HepG2 (cell line): ENCODE measurements around the gene SMARCB1. TPM values are rescaled to one million over a fixed set of nuclear protein-coding genes. Genes with fewer than 3 reads are reported as not detected.

Experiments
- ATAC-seq: fragments of 200-7000 bp; cut with Tn5 transposase; 3 replicates; pipeline ENCODE4 v1.9.1; 2020; ENCODE audit warnings: mild to moderate bottlenecking, moderate library complexity
- BruUV-seq: library from RNA; stranded (reverse); fragments of 400-500 nt; replicated peaks from 2 replicates; lab custom pipeline; 2021; lab: Mats Ljungman, UMichigan
- CTCF ChIA-PET: fragments of 300-600 bp; formaldehyde crosslinking; extraction: SDS; loops from one replicate; lab custom pipeline; 2021; ENCODE audit warnings: low total read pairs, inconsistent platforms, low intra/inter-chr PET ratio; lab: Yijun Ruan, JAX
- POLR2A ChIA-PET: fragments of 350-600 bp; sonication (Branson Sonifier 250); formaldehyde crosslinking; loops from one replicate; lab custom pipeline; 2020; ENCODE audit warnings: antibody characterized with exemption, inconsistent platforms; lab: Yijun Ruan, JAX
- DNase-seq: peaks from one replicate; pipeline ENCODE4 v3.0.0-alpha.2; 2015; ENCODE audit warnings: low spot score
- FAIRE-seq: peaks from 3 replicates; lab custom pipeline; 2011; peaks lifted over from hg19 to GRCh38; lab: Jason Lieb, UNC
- H2AFZ ChIP-seq: one replicate; pipeline ENCODE4 v1.6.1; 2011; ENCODE audit warnings: low read length, inconsistent platforms
- H3K27ac ChIP-seq: fragments of 300-600 bp; 3 replicates; pipeline ENCODE4 v1.8.0; 2011; ENCODE audit warnings: mixed run types, mild to moderate bottlenecking, mixed read lengths, low read length, inconsistent platforms; ENCODE audit not compliant: insufficient read depth; ENCODE audit errors: extremely low read length
- H3K27me3 ChIP-seq, 2 experiments: fragments of 200-600 bp in 1 of 2; 2 replicates in 1 of 2; 3 replicates in 1 of 2; pipeline versions ENCODE4 v1.6.0 to v1.8.0; 2011; ENCODE audit warnings: low read length in 2 of 2, mild to moderate bottlenecking in 2 of 2, moderate library complexity in 2 of 2, inconsistent platforms in 1 of 2; ENCODE audit not compliant: insufficient read depth in 2 of 2, control insufficient read depth in 1 of 2
- H3K36me3 ChIP-seq, 2 experiments: fragments of 200-600 bp in 1 of 2; replicated peaks in 1 of 2; 2 replicates in 1 of 2; 3 replicates in 1 of 2; pipeline versions ENCODE4 v1.5.1 to v1.8.0; 2011; ENCODE audit warnings: low read length in 2 of 2, inconsistent platforms in 1 of 2; ENCODE audit not compliant: insufficient read depth in 2 of 2, control insufficient read depth in 1 of 2
- H3K4me1 ChIP-seq: 2 replicates; pipeline ENCODE4 v1.5.1; 2012; ENCODE audit warnings: low read length, inconsistent platforms; ENCODE audit not compliant: insufficient read depth
- H3K4me2 ChIP-seq: 2 replicates; pipeline ENCODE4 v1.6.0; 2011; ENCODE audit warnings: low read depth, low read length, inconsistent platforms
- H3K4me3 ChIP-seq, 3 experiments: fragments of 200-600 bp in 1 of 3; sonication (generic), shearing (Covaris generic) in 1 of 3; replicated peaks in 1 of 3; 2 replicates each; pipeline ENCODE4 v1.5.1; 2011 to 2016; ENCODE audit warnings: low read length in 3 of 3, inconsistent platforms in 2 of 3, low read depth in 2 of 3, mild to moderate bottlenecking in 2 of 3, control low read depth in 1 of 3, mixed read lengths in 1 of 3; ENCODE audit not compliant: insufficient read depth in 1 of 3
- H3K79me2 ChIP-seq: one replicate; pipeline ENCODE4 v1.6.1; 2011; ENCODE audit warnings: low read length, inconsistent platforms; ENCODE audit not compliant: insufficient read depth
- H3K9ac ChIP-seq: 2 replicates; pipeline ENCODE4 v1.6.0; 2011; ENCODE audit warnings: mild to moderate bottlenecking, low read depth, low read length, inconsistent platforms; ENCODE audit not compliant: insufficient read depth
- H3K9me3 ChIP-seq: 2 replicates; pipeline ENCODE4 v1.5.1; 2012; ENCODE audit warnings: mild to moderate bottlenecking, low read length
- H4K20me1 ChIP-seq: 2 replicates; pipeline ENCODE4 v1.6.0; 2011; ENCODE audit warnings: inconsistent platforms, mild to moderate bottlenecking, low read length, moderate library complexity; ENCODE audit not compliant: insufficient read depth
- MZF1 ChIP-seq: sonication (generic); formaldehyde crosslinking; IDR thresholded peaks from 2 replicates; pipeline ENCODE4 v1.8.1; 2023; ENCODE audit warnings: mild to moderate bottlenecking, missing genetic modification reagents, borderline replicate concordance
- SOX13 ChIP-seq, 3 experiments: fragments of 450-650 bp in 1 of 3; sonication (generic) in 1 of 3; formaldehyde crosslinking in 1 of 3; IDR thresholded peaks in 2 of 3; conservative IDR thresholded peaks in 1 of 3; 2 replicates each; pipeline versions ENCODE4 v1.5.0 to v1.6.1; 2016 to 2020; ENCODE audit warnings: antibody characterized with exemption in 1 of 3, mild to moderate bottlenecking in 1 of 3, missing compliant biosample characterization in 1 of 3, missing genetic modification reagents in 1 of 3, moderate library complexity in 1 of 3
- ZNF839 ChIP-seq: sonication (generic); formaldehyde crosslinking; IDR thresholded peaks from 2 replicates; pipeline ENCODE4 v1.4.0; 2020; ENCODE audit warnings: missing genetic modification reagents, mild to moderate bottlenecking, borderline replicate concordance
- ZNF883 ChIP-seq: sonication (generic); formaldehyde crosslinking; IDR thresholded peaks from 2 replicates; pipeline ENCODE4 v1.5.1; 2020; ENCODE audit warnings: mild to moderate bottlenecking, missing genetic modification reagents; ENCODE audit errors: not compliant biosample characterization
- WGBS: methylation state at CpG from one replicate; pipeline ENCODE4 v1.1.6; 2017; ENCODE audit warnings: low lambda C conversion rate; 5-methylcytosine and 5-hydroxymethylcytosine counted together
- in situ Hi-C: cut with HindIII; loops from 2 replicates; pipeline ENCODE4 v1.10.0; 2017; ENCODE audit warnings: low pct_unique_long_range_greater_than_20kb; ENCODE audit not compliant: extremely low pct_ligation_motif_present
- intact Hi-C: fragments of 100-400 bp; cut with micrococcal nuclease; formaldehyde crosslinking; loops from one replicate; pipeline ENCODE4 v1.10.0; 2022; ENCODE audit not compliant: unreplicated experiment
- polyA plus RNA-seq, 8 experiments: library from polyadenylated mRNA; depleted of rRNA in 3 of 8; stranded (reverse) in 7 of 8; unstranded in 1 of 8; fragments of >200 nt; fragmentation: Illumina TruSeq in 4 of 8; extraction: Trizol in 4 of 8; gene quantifications; 2 replicates each; pipeline versions ENCODE4 v1.2.1 to v1.2.3, GENCODE V29; 2011 to 2016; ENCODE audit warnings: low read depth in 4 of 8, missing spikeins in 1 of 8, mixed read lengths in 1 of 8; ENCODE audit not compliant: insufficient read depth in 1 of 8
- total RNA-seq, 5 experiments: library from RNA; depleted of rRNA; stranded (reverse); fragments of >200 nt; fragmentation: Illumina TruSeq; extraction: Trizol; gene quantifications; 2 replicates each; pipeline ENCODE4 v1.2.3, GENCODE V29; 2016; ENCODE audit warnings: low read depth in 1 of 5
- TF ChIP-seq, protein P1 (sequence below): sonication (generic); formaldehyde crosslinking; IDR thresholded peaks from 2 replicates; pipeline ENCODE4 v1.5.1; 2020; ENCODE audit warnings: mild to moderate bottlenecking, missing genetic modification reagents, moderate library complexity
- TF ChIP-seq, protein P2 (sequence below), 2 experiments: fragments of 450-650 bp in 1 of 2; sonication (generic) in 1 of 2; formaldehyde crosslinking in 1 of 2; IDR thresholded peaks; 2 replicates each; pipeline versions ENCODE4 v1.6.1 to v1.8.0; 2016 to 2022; ENCODE audit warnings: antibody characterized with exemption in 1 of 2, mild to moderate bottlenecking in 1 of 2, missing genetic modification reagents in 1 of 2

SMARCB1 gene
- total and polyA plus RNA-seq, 2 of the 13 experiments (the other 11 are each of a cell fraction or from before 2014, with no cell fraction given): 74.0 to 166 TPM

DNA sequence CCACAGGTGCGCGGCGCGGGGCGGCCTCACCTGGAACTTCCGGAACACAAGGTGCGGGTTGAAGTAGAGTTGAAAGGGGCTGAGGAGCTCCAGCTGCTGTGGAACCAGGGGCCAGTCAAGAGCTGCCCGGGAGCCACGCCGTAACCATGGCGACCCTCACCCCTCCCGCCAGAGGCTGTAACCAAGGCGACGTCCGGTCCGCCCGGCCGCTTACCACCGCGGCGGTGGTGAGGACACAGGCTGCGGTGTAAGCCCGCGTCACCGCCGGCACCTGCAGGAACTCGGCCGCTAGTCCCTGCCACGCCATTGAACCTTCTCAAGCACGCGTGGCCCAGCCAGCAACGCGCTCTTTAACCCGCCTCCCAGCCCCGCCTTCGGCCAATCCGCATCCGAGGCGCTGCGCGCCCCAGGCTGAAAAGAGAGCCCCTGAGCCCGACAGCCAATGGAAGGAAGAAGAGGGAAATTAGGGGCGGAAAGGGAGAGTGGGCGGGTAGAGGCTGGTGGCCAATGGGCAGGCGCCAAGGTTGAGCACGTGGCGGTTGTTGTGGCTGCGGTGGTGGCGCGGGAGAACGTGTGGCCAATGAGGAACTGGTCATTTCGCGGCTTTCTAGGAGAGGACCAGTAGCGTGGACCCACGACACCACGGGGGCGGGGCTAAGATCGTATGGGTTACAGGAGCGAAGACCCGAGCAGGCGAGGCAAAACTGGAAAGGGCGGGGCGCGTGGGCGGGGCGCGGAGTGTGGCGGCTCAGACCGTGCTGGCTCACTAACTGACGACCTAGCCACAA lies 52.1 kb downstream of the SMARCB1 start, which contains the start of gene DERL3:
DERL3 (minus strand) TSS at position 326 of the 788 bp plus-strand sequence; CDS start at position 307, 19 bp downstream.
- no peaks in the 10 kb centered on the region for H3K9me3 ChIP-seq
- in situ Hi-C loops (loop anchor here (25.0 kb wide), 1 partner anchor 227 kb away; no protein-coding TSS in a partner anchor), intact Hi-C loops (no loop called here)
- ATAC-seq (no peak), FAIRE-seq (no peak), DNase-seq (no peak)
- H3K4me1 ChIP-seq: no peaks in the 10 kb centered on the region
- CTCF ChIA-PET: no interaction called here
- no peak within 1 kb of the TSS for H3K4me3 ChIP-seq
- WGBS: 97% methylated on average over 62 of the region's 70 CpGs
- BruUV-seq: no TSS peak
- POLR2A ChIA-PET: no interaction called here
- H3K9ac ChIP-seq: no peak within 1 kb of the TSS
- H3K27me3 ChIP-seq: peaks cover 0 to 2% of the 10 kb centered on the region in 2 experiments; a peak in 1 of 5 replicates
- no peaks in the 10 kb centered on the region for H3K79me2 ChIP-seq
- H3K4me2 ChIP-seq: no peak within 1 kb of the TSS
- peaks cover 12 to 22% of the 10 kb centered on the region in 2 experiments; a peak in 4 of 5 replicates for H3K36me3 ChIP-seq
- no peak within 1 kb of the TSS for H3K27ac ChIP-seq
- H2AFZ ChIP-seq: no peak within 1 kb of the TSS
- H4K20me1 ChIP-seq: no peaks in the 10 kb centered on the region
- TF ChIP-seq, protein P1, sequence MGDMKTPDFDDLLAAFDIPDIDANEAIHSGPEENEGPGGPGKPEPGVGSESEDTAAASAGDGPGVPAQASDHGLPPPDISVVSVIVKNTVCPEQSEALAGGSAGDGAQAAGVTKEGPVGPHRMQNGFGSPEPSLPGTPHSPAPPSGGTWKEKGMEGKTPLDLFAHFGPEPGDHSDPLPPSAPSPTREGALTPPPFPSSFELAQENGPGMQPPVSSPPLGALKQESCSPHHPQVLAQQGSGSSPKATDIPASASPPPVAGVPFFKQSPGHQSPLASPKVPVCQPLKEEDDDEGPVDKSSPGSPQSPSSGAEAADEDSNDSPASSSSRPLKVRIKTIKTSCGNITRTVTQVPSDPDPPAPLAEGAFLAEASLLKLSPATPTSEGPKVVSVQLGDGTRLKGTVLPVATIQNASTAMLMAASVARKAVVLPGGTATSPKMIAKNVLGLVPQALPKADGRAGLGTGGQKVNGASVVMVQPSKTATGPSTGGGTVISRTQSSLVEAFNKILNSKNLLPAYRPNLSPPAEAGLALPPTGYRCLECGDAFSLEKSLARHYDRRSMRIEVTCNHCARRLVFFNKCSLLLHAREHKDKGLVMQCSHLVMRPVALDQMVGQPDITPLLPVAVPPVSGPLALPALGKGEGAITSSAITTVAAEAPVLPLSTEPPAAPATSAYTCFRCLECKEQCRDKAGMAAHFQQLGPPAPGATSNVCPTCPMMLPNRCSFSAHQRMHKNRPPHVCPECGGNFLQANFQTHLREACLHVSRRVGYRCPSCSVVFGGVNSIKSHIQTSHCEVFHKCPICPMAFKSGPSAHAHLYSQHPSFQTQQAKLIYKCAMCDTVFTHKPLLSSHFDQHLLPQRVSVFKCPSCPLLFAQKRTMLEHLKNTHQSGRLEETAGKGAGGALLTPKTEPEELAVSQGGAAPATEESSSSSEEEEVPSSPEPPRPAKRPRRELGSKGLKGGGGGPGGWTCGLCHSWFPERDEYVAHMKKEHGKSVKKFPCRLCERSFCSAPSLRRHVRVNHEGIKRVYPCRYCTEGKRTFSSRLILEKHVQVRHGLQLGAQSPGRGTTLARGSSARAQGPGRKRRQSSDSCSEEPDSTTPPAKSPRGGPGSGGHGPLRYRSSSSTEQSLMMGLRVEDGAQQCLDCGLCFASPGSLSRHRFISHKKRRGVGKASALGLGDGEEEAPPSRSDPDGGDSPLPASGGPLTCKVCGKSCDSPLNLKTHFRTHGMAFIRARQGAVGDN: no peak
- TF ChIP-seq SOX13 (IDR thresholded peaks at IDR 0.05): no peak
- TF ChIP-seq SOX13 (CRISPR knock-in tag; conservative IDR thresholded peaks at IDR 0.05 in 1 of 2, IDR thresholded peaks at IDR 0.05 in 1 of 2): no peak
- TF ChIP-seq ZNF839: no peak
- TF ChIP-seq MZF1 (CRISPR knock-in tag): no peak
- TF ChIP-seq, protein P2, sequence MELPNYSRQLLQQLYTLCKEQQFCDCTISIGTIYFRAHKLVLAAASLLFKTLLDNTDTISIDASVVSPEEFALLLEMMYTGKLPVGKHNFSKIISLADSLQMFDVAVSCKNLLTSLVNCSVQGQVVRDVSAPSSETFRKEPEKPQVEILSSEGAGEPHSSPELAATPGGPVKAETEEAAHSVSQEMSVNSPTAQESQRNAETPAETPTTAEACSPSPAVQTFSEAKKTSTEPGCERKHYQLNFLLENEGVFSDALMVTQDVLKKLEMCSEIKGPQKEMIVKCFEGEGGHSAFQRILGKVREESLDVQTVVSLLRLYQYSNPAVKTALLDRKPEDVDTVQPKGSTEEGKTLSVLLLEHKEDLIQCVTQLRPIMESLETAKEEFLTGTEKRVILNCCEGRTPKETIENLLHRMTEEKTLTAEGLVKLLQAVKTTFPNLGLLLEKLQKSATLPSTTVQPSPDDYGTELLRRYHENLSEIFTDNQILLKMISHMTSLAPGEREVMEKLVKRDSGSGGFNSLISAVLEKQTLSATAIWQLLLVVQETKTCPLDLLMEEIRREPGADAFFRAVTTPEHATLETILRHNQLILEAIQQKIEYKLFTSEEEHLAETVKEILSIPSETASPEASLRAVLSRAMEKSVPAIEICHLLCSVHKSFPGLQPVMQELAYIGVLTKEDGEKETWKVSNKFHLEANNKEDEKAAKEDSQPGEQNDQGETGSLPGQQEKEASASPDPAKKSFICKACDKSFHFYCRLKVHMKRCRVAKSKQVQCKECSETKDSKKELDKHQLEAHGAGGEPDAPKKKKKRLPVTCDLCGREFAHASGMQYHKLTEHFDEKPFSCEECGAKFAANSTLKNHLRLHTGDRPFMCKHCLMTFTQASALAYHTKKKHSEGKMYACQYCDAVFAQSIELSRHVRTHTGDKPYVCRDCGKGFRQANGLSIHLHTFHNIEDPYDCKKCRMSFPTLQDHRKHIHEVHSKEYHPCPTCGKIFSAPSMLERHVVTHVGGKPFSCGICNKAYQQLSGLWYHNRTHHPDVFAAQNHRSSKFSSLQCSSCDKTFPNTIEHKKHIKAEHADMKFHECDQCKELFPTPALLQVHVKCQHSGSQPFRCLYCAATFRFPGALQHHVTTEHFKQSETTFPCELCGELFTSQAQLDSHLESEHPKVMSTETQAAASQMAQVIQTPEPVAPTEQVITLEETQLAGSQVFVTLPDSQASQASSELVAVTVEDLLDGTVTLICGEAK (IDR thresholded peaks at IDR 0.05): no peak
- TF ChIP-seq, protein P2 (CRISPR knock-in tag; IDR thresholded peaks at IDR 0.05): no peak
- no peak for TF ChIP-seq ZNF883 (CRISPR knock-in tag)
